ENCODE measurements around the gene TCF12.

TCF12 gene

GRCh38 chr15:57339321-57339720 lies 420.9 kb downstream of the TCF12 start:
- H4K20me1 ChIP-seq (ENCODE audit: insufficient read depth, low read length, poor library complexity, severe bottlenecking): no peaks in the 10 kb centered on the region

More at GRCh38 chr15:57339321-57339720, 420.9 kb downstream of the TCF12 start:
- TF ChIP-seq EZH2phosphoT487 (IDR thresholded peaks at IDR 0.05; ENCODE audit: borderline replicate concordance) (no peak), CTCF (conservative IDR thresholded peaks at IDR 0.05; ENCODE audit: low read length) (no peak)
- Histone ChIP-seq H3K9me2 (replicated peaks; ENCODE audit: low read depth, low read length) (no peaks in the 10 kb centered on the region), H3F3A (ENCODE audit: low read depth) (no peaks in the 10 kb centered on the region), H2AFZ (ENCODE audit: low read length) (no peak overlapping the region), H3K9me3 (ENCODE audit: insufficient read depth, low read depth, low read length) (no peaks in the 10 kb centered on the region), H3K9ac (ENCODE audit: low read depth, low read length, poor library complexity, severe bottlenecking) (no peak overlapping the region), H3K36me3 (ENCODE audit: insufficient read depth, low read length) (no peaks in the 10 kb centered on the region), H3K4me3 (ENCODE audit: low read length, poor library complexity, severe bottlenecking) (no peak overlapping the region), H3K4me2 (ENCODE audit: low read depth, low read length, poor library complexity, severe bottlenecking) (no peak overlapping the region), H3K27me3 (ENCODE audit: insufficient read depth, low read length, poor library complexity, severe bottlenecking) (no peaks in the 10 kb centered on the region), H3K4me1 (ENCODE audit: insufficient read depth, low read length, poor library complexity, severe bottlenecking) (peaks cover 6% of the 10 kb centered on the region), H3K79me2 (ENCODE audit: insufficient read depth, low read length) (no peaks in the 10 kb centered on the region)
